ENCODE data around the gene GPR63.

DNA sequence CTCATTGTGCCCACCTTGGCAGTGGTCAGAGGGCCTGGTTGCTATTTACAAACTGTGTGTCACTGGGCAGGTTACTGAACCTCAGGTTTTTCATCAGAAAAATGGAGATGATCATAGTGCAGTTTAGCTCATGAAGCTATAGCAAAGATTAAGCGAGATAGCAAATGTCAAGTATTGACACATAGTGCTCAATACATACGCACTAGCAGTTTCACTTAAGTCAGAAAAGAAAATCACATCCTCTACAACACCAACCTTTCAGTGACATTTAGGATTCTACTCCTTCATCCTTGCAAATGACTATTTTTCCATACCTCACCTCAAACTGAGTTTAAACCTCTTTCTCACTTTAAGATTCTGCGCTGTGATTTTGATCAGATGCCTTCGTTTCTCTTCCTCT lies 16.2 kb downstream of the GPR63 start:
- TF ChIP-seq, protein P1, sequence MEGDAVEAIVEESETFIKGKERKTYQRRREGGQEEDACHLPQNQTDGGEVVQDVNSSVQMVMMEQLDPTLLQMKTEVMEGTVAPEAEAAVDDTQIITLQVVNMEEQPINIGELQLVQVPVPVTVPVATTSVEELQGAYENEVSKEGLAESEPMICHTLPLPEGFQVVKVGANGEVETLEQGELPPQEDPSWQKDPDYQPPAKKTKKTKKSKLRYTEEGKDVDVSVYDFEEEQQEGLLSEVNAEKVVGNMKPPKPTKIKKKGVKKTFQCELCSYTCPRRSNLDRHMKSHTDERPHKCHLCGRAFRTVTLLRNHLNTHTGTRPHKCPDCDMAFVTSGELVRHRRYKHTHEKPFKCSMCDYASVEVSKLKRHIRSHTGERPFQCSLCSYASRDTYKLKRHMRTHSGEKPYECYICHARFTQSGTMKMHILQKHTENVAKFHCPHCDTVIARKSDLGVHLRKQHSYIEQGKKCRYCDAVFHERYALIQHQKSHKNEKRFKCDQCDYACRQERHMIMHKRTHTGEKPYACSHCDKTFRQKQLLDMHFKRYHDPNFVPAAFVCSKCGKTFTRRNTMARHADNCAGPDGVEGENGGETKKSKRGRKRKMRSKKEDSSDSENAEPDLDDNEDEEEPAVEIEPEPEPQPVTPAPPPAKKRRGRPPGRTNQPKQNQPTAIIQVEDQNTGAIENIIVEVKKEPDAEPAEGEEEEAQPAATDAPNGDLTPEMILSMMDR (IDR thresholded peaks at IDR 0.05): no peak
- TF ChIP-seq POLR2A (IDR thresholded peaks at IDR 0.05): no peak

Measured in esophagus squamous epithelium (tissue), 4 donors.